Bone marrow (tissue), 2 donors: ENCODE data around the gene GRK7.
"Not testable (repeated sequence)": the region's sequence is repeated elsewhere in the genome, so short reads cannot be mapped to it uniquely, and the experiment has no call there.

Source experiments
- DNase-seq, 2 donors: peaks; one replicate each; lab custom pipeline; 2025; lab: John Stamatoyannopoulos, UW

Gene GRK7

GRCh38 chr3:141762552-141762951 is 656 bp upstream of the GRK7 start:
- DNase-seq: not testable (repeated sequence)

- DNase-seq: no peak
These were observed 837 bp downstream of the GRK7 start for GRCh38 chr3:141764045-141764444.

- no peak for DNase-seq
These were observed 1.3 kb downstream of the GRK7 start for GRCh38 chr3:141764465-141764864.

- no peak for DNase-seq
These were observed 1.8 kb downstream of the GRK7 start for GRCh38 chr3:141764986-141765385.

- peak in 1 of 2 donors; percentile 44 for DNase-seq
These were observed 3.9 kb downstream of the GRK7 start for GRCh38 chr3:141767066-141767465.

GRCh38 chr3:141769221-141769894 is 6.2 kb downstream of the GRK7 start:
- DNase-seq: no peak

GRCh38 chr3:141773676-141774075 is 10.5 kb downstream of the GRK7 start:
- DNase-seq: no peak

GRCh38 chr3:141776376-141776775 is 13.2 kb downstream of the GRK7 start:
- no peak for DNase-seq

GRCh38 chr3:141776885-141777284 is 13.7 kb downstream of the GRK7 start:
- no peak for DNase-seq

GRCh38 chr3:141777957-141778813 is 15.0 kb downstream of the GRK7 start:
- no peak for DNase-seq

GRCh38 chr3:141779667-141780066 is 16.5 kb downstream of the GRK7 start:
- no peak for DNase-seq

GRCh38 chr3:141782386-141782932 is 19.3 kb downstream of the GRK7 start:
- DNase-seq: no peak

GRCh38 chr3:141783632-141784031 is 20.4 kb downstream of the GRK7 start:
- DNase-seq: no peak

- no peak for DNase-seq
These were observed 20.9 kb downstream of the GRK7 start for GRCh38 chr3:141784096-141784495.

GRCh38 chr3:141784531-141784930 is 21.3 kb downstream of the GRK7 start:
- DNase-seq: no peak

GRCh38 chr3:141788149-141788548 is 24.9 kb downstream of the GRK7 start:
- no peak for DNase-seq

GRCh38 chr3:141788750-141789149 is 25.5 kb downstream of the GRK7 start:
- DNase-seq: not testable (repeated sequence)

- DNase-seq: no peak
These were observed 26.1 kb downstream of the GRK7 start for GRCh38 chr3:141789281-141789680.

- DNase-seq: no peak
These were observed 27.0 kb downstream of the GRK7 start for GRCh38 chr3:141790171-141790570.

- no peak for DNase-seq
These were observed 29.3 kb downstream of the GRK7 start for GRCh38 chr3:141792495-141792894.

- DNase-seq: no peak
These were observed 30.5 kb downstream of the GRK7 start for GRCh38 chr3:141793476-141794260.

- no peak for DNase-seq
These were observed 32.1 kb downstream of the GRK7 start for GRCh38 chr3:141795276-141795675.
